H1 (cell line): ENCODE results near the gene DIP2B. TPM values are rescaled to one million over a fixed set of nuclear protein-coding genes. Genes with fewer than 3 reads are reported as not detected.

ENCODE experiments used
- polyA plus RNA-seq, 7 experiments: library from polyadenylated mRNA; depleted of rRNA in 3 of 7; stranded (reverse) in 5 of 7; unstranded in 2 of 7; fragments of >200 nt in 5 of 7; fragments of 200-250 nt in 2 of 7; gene quantifications; 1 replicate in 5 of 7; 2 replicates in 1 of 7; 4 replicates in 1 of 7; pipeline versions ENCODE4 v1.2.1 to v1.2.3, GENCODE V29; 2011 to 2013; ENCODE audit warnings: missing spikeins in 2 of 7, mixed read lengths in 2 of 7
- total RNA-seq: library from RNA; stranded (reverse); fragmentation: NEBNext Ultra II Directional; extraction: Animal tissue kit (Norgen Biotek cat#: 25700); gene quantifications from 2 replicates; pipeline ENCODE4 v1.2.1, GENCODE V29; 2021
- TF ChIP-seq, protein P1 (sequence below), 3 experiments: IDR thresholded peaks; 1 replicate in 2 of 3; 2 replicates in 1 of 3; pipeline versions ENCODE4 v1.5.1 to v1.6.1; 2011; ENCODE audit warnings: low read length in 3 of 3, mild to moderate bottlenecking in 3 of 3, inconsistent platforms in 2 of 3, low read depth in 1 of 3, moderate library complexity in 1 of 3; ENCODE audit not compliant: insufficient read depth in 1 of 3; ENCODE audit errors: control extremely low read depth in 1 of 3

DIP2B gene
- total and polyA plus RNA-seq, 2 of the 8 experiments (the other 6 are each of a cell fraction or from before 2014, with no cell fraction given): 11.1 to 29.6 TPM

GRCh38 chr12:50650285-50650684 lies 145.5 kb downstream of the DIP2B start (continued):
- TF ChIP-seq, protein P1, sequence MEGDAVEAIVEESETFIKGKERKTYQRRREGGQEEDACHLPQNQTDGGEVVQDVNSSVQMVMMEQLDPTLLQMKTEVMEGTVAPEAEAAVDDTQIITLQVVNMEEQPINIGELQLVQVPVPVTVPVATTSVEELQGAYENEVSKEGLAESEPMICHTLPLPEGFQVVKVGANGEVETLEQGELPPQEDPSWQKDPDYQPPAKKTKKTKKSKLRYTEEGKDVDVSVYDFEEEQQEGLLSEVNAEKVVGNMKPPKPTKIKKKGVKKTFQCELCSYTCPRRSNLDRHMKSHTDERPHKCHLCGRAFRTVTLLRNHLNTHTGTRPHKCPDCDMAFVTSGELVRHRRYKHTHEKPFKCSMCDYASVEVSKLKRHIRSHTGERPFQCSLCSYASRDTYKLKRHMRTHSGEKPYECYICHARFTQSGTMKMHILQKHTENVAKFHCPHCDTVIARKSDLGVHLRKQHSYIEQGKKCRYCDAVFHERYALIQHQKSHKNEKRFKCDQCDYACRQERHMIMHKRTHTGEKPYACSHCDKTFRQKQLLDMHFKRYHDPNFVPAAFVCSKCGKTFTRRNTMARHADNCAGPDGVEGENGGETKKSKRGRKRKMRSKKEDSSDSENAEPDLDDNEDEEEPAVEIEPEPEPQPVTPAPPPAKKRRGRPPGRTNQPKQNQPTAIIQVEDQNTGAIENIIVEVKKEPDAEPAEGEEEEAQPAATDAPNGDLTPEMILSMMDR (IDR thresholded peaks at IDR 0.05; ENCODE audit: control extremely low read depth in 1 of 3, insufficient read depth in 1 of 3, low read depth in 1 of 3, low read length in 3 of 3): no peak
